Measurements from ENCODE around the gene ZYG11A.

ZYG11A gene

GRCh38 chr1:52876843-52877242 lies 34.3 kb downstream of the ZYG11A start:
- in situ Hi-C loops (cut with HindIII; ENCODE audit: low sequenced_read_pairs), result no loop called here

GRCh38 chr1:52877554-52877953 lies 35.0 kb downstream of the ZYG11A start:
- in situ Hi-C loops (cut with HindIII; ENCODE audit: low sequenced_read_pairs), result no loop called here

GRCh38 chr1:52880206-52880605 lies 37.6 kb downstream of the ZYG11A start:
- in situ Hi-C loops (cut with HindIII; ENCODE audit: low sequenced_read_pairs), result no loop called here

- in situ Hi-C loops (cut with HindIII; ENCODE audit: low sequenced_read_pairs), result no loop called here
Measured at GRCh38 chr1:52887483-52887882, 44.9 kb downstream of the ZYG11A start.

GRCh38 chr1:52892424-52893215 lies 50.1 kb downstream of the ZYG11A start:
- in situ Hi-C loops (cut with HindIII; ENCODE audit: low sequenced_read_pairs), result no loop called here

GRCh38 chr1:52899445-52899894 lies 56.9 kb downstream of the ZYG11A start:
- in situ Hi-C loops (cut with HindIII; ENCODE audit: low sequenced_read_pairs), result no loop called here

- in situ Hi-C loops (cut with HindIII; ENCODE audit: low sequenced_read_pairs), result no loop called here
Measured at GRCh38 chr1:52900402-52900801, 57.8 kb downstream of the ZYG11A start.

GRCh38 chr1:52901384-52901783 lies 58.8 kb downstream of the ZYG11A start:
- in situ Hi-C loops (cut with HindIII; ENCODE audit: low sequenced_read_pairs), result no loop called here

GRCh38 chr1:52904208-52904926 lies 61.8 kb downstream of the ZYG11A start:
- in situ Hi-C loops (cut with HindIII; ENCODE audit: low sequenced_read_pairs), result no loop called here

GRCh38 chr1:52904927-52905698 lies 62.6 kb downstream of the ZYG11A start:
- in situ Hi-C loops (cut with HindIII; ENCODE audit: low sequenced_read_pairs), result no loop called here

- in situ Hi-C loops (cut with HindIII; ENCODE audit: low sequenced_read_pairs), result no loop called here
Measured at GRCh38 chr1:52906135-52906603, 63.6 kb downstream of the ZYG11A start.

GRCh38 chr1:52907068-52907811 lies 64.7 kb downstream of the ZYG11A start:
- in situ Hi-C loops (cut with HindIII; ENCODE audit: low sequenced_read_pairs), result no loop called here

- in situ Hi-C loops (cut with HindIII; ENCODE audit: low sequenced_read_pairs), result no loop called here
Measured at GRCh38 chr1:52907812-52908153, 65.2 kb downstream of the ZYG11A start.

- in situ Hi-C loops (cut with HindIII; ENCODE audit: low sequenced_read_pairs), result no loop called here
Measured at GRCh38 chr1:52911541-52911940, 69.0 kb downstream of the ZYG11A start.

- in situ Hi-C loops (cut with HindIII; ENCODE audit: low sequenced_read_pairs), result no loop called here
Measured at GRCh38 chr1:52913014-52913413, 70.5 kb downstream of the ZYG11A start.

GRCh38 chr1:52913537-52913936 lies 71.0 kb downstream of the ZYG11A start:
- in situ Hi-C loops (cut with HindIII; ENCODE audit: low sequenced_read_pairs), result no loop called here

- in situ Hi-C loops (cut with HindIII; ENCODE audit: low sequenced_read_pairs), result no loop called here
Measured at GRCh38 chr1:52914463-52914862, 71.9 kb downstream of the ZYG11A start.

GRCh38 chr1:52915211-52915854 lies 72.8 kb downstream of the ZYG11A start:
- in situ Hi-C loops (cut with HindIII; ENCODE audit: low sequenced_read_pairs), result no loop called here

- in situ Hi-C loops (cut with HindIII; ENCODE audit: low sequenced_read_pairs), result no loop called here
Measured at GRCh38 chr1:52915855-52916220, 73.3 kb downstream of the ZYG11A start.

- in situ Hi-C loops (cut with HindIII; ENCODE audit: low sequenced_read_pairs), result no loop called here
Measured at GRCh38 chr1:52916241-52916975, 73.8 kb downstream of the ZYG11A start.

Data from DLD1 (cell line).